ENCODE measurements around the gene FAM13A.
"Not testable (repeated sequence)": the region's sequence is repeated elsewhere in the genome, so short reads cannot be mapped to it uniquely, and the experiment has no call there.

FAM13A gene

DNA sequence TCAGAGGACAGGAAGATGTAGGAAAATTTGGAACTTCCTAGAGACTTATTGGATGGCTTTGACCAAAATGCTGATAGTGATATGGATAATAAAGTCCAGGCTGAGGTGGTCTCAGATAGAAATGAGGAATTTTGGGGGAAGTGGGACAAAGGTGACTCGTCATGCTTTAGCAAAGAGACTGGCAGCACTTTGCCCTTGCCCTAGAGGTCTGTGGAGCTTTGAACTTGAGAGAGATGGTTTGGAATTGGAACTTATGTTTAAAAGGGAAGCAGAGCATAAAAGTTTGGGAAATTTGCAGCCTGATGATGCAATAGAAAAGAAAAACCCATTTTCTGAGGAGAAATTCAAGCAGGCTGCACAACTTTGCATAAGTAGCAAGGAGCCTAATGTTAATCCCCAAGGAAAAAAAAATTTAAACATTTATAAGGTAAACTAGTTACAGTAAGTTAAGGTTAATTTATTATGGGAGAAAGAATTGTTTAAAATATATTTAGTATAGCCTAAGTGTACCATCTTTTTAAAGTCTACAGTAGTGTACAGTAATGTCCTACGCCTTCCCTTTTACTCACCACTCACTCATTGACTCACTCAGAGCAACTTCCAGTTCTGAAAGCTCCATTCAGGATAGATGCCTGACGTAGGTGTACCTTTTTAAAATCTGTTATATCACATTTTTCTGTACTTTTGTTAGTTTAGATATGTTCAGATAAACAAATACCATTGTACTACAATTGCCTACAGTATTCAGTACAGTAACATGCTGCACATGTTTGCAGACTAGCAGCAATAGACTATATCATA, 101.2 kb downstream of the FAM13A start:
- no peak for DNase-seq

GRCh38 chr4:88953400-88953799, 103.6 kb downstream of the FAM13A start:
- DNase-seq: no peak

GRCh38 chr4:88952081-88952480, 104.9 kb downstream of the FAM13A start:
- DNase-seq: no peak

- DNase-seq: no peak
Observed at GRCh38 chr4:88949605-88950004, 107.4 kb downstream of the FAM13A start.

- no peak for DNase-seq
Observed at GRCh38 chr4:88940506-88940905, 116.5 kb downstream of the FAM13A start.

DNA sequence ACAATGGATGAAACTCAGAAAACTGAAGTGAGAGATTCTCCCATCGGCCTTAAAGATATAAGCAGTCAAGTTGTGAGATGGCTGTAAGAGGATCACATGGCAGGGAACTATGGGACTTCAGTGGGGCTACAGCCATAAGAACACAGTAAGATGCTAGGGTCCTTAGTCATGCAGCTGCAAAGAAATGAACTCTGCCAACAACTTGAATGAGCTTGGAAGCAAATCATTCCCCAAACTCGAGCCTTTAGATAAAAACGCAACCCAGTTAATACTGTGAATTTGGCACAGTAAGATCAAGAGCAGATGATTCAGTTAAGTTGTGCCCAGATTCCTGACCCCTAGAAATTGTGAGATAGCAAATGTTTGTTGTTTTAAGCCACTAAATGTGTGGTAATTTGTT, 117.3 kb downstream of the FAM13A start:
- DNase-seq: no peak

- DNase-seq: no peak
Observed at GRCh38 chr4:88938138-88938537, 118.8 kb downstream of the FAM13A start.

- DNase-seq: no peak
Observed at GRCh38 chr4:88937081-88937480, 119.9 kb downstream of the FAM13A start.

- no peak for DNase-seq
Observed at GRCh38 chr4:88933414-88934160, 123.4 kb downstream of the FAM13A start.

- DNase-seq: no peak
Observed at GRCh38 chr4:88928852-88929251, 128.1 kb downstream of the FAM13A start.

DNA sequence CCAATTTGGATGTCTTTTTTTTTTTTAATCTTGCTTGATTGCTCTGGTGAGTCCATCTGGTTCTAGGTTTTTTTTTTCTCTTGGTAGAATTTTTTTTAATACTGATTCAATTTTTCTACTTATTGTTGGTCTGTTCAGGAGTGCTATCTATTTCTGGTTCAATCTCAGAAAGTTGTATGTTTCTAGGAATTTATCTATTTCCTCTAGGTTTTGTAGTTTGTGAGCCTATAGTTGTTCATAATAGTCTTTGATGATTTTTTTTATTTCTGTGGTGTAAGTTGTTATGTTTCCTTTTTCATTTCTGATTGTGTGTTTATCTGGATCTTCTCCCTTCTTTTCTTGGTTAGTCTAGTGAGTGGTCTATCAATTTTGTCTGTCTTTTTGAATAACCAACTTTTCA, 129.6 kb downstream of the FAM13A start:
- DNase-seq: no peak

DNA sequence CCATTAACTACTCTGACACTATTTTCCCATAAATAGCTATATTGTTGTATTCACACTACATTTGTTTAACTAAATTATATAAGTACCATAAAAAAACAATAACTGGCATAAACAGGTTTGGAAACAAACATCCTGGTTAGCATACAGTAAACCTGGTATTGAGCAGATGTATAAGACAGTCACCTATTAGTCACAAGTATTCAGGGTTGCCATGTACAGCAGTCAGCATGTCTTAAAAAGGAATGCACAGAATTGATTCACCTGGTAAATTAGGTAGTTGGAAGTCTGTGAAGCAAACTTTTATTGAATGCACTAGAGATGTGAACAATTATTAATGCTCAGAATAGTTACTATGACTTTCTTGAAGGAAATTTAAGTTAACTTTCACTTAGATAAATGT, 137.9 kb downstream of the FAM13A start:
- DNase-seq: no peak

DNA sequence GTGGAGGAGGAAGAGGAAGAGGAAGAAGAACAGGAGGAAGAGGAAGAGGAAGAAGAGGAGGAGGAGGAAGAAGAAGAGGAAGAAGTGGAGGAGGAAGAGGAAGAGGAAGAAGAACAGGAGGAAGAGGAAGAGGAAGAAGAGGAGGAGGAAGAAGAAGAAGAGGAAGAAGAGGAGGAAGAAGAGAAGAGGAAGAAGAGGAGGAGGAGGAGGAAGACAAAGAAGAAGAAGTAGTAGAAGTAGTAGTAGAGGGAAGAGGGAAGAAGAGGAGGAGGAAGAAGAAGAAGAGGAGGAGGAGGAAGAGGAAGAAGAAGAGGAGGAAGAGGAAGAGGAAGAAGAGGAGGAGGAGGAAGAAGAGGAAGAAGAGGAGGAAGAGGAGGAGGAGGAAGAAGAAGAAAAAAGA, 143.8 kb downstream of the FAM13A start:
- not testable (repeated sequence) for DNase-seq

- DNase-seq: no peak
Observed at GRCh38 chr4:88911246-88912212, 145.5 kb downstream of the FAM13A start.

GRCh38 chr4:88910101-88910500, 146.9 kb downstream of the FAM13A start:
- no peak for DNase-seq

GRCh38 chr4:88908521-88908920, 148.5 kb downstream of the FAM13A start:
- DNase-seq: no peak

- DNase-seq: no peak
Observed at GRCh38 chr4:88908003-88908402, 149.0 kb downstream of the FAM13A start.

DNA sequence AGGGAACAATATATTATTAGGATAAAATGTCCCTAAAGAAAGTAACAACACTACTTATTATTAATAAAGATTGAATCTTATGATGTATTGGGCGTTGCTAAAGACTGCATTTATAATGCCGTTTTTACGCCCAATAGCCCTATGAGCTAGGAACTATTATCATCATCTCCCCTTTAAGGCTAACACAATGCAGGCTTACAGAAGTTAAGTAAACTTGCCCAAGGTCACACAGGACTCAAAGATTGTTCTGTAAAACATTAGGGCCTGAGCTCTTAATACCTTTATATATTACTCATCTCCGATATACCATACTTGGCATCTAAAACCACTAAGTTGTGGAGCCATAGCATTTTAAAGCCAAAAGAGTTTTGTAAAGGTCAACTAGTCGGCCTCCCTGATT, 149.5 kb downstream of the FAM13A start:
- no peak for DNase-seq

GRCh38 chr4:88904240-88904639, 152.7 kb downstream of the FAM13A start:
- not testable (repeated sequence) for DNase-seq

GRCh38 chr4:88900432-88900831, 156.6 kb downstream of the FAM13A start:
- no peak for DNase-seq

DNA sequence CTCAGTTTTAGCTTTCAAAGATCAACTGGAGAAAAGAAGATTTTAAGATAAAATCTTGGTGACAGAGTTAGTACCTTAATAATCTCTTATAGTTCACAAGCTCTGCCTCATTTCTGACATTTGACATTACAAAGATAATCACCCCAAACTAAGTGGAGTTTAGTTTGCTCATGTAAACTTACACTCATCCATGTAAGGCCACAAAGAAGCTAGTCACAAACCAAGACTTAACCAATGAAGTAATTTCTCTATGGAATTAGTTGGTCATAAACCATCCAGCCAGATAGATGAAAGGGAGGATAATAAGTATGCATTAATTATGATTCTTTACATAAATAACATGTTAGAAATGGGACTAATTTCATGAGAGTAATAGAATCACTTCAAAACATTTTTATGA, 159.2 kb downstream of the FAM13A start:
- no peak for DNase-seq

- no peak for DNase-seq
Observed at GRCh38 chr4:88897180-88897579, 159.8 kb downstream of the FAM13A start.

DNA sequence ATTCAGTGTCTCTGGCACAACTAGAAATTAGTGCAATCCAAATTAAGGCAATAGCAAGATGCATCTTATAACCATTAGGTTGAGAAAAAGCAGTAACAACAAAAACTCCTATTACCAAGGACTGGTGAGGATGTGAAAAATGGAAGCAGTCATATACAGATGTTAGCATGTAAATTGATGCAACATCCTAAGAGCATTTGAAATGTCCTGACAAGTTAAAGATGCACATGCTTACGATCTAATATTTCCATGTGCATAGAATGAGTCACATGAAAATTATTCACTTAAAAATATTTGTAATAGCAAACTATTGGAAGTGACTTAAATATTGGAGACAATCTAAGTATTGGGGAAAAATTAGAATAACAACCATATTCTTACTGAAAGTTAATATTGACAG, 163.0 kb downstream of the FAM13A start:
- DNase-seq: no peak
